PC-3 (cell line): ENCODE results near the gene ZNF577.

Experiments
- CTCF ChIP-seq: fragments of 300-600 bp; sonication (generic); conservative IDR thresholded peaks from 2 replicates; pipeline ENCODE4 v1.5.1; 2017; ENCODE audit warnings: antibody characterized with exemption, low read depth, mild to moderate bottlenecking, low read length
- EZH2 ChIP-seq: fragments of 300-600 bp; sonication (generic); IDR thresholded peaks from one replicate; pipeline ENCODE4 v1.6.1; 2017; ENCODE audit warnings: antibody characterized with exemption, mild to moderate bottlenecking, low read length; ENCODE audit not compliant: unreplicated experiment

DNA sequence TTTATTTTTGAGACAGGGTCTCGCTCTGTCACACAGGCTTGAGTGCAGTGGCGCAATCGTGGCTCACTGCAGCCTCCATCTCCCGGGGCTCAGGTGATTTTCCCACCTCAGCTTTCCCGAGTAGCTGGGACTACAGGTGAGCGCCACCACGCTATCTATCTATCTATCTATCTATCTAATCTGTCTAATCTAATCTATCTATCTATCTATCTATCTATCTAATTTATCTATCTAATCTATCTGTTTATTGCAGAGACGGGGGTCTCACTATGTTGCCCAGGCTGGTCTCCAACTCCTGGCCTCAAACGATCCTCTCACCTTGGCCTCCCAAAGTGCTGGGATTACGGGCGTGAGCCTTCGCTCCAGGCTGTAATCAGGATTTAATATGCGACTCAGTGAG is 40.1 kb upstream of the ZNF577 start:
- TF ChIP-seq CTCF: no peak
- no peak for TF ChIP-seq EZH2
